ENCODE measurements around the gene MLF1.

DNA sequence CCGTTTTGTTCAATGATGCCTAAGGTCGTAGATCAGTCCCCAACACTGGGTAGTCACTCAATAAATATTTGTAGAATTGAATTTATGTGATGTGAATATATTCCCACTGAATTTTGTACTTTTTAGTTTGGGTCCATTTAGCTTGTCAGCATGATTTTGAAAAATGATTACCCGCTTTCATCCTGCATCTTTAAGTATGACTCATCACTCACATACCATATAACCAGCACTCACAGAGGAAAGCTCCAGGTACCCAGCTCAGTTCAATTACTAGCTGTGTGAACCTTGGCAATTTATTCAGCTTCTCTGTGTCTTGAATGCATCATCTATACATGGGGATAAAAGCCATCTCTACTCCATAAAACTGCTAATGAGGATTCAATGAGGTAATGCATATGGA, 2.2 kb upstream of the MLF1 start:
- no peak for TF ChIP-seq CTCF (conservative IDR thresholded peaks at IDR 0.05; ENCODE audit: low read length)
- TF ChIP-seq EZH2phosphoT487 (IDR thresholded peaks at IDR 0.05; ENCODE audit: borderline replicate concordance): no peak
